Measurements from ENCODE around the gene ACAP2. TPM values are rescaled to one million over a fixed set of nuclear protein-coding genes. Genes with fewer than 3 reads are reported as not detected.

The ACAP2 gene
- 29.4 and 33.4 TPM in 2 replicates for total RNA-seq

GRCh38 chr3:195442573-195443390 is at the start of gene ACAP2:
ACAP2 (minus strand) TSS chr3:195443020; CDS start chr3:195442847, 173 bp downstream.

GRCh38 chr3:195270817-195271409 is 171.9 kb downstream of the ACAP2 start, which contains the start of gene XXYLT1:
XXYLT1 (minus strand) TSS chr3:195271159; CDS start chr3:195271058, 101 bp downstream.

Other genes starting within 250 kb of the ACAP2 start
- gene XXYLT1, start 171.9 kb downstream of the ACAP2 start, total RNA-seq, result 26.1 and 34.0 TPM in 2 replicates
- 18.6 and 49.7 TPM in 2 replicates for gene PPP1R2, start 100.3 kb upstream of the ACAP2 start, total RNA-seq
- gene APOD, start 140.9 kb upstream of the ACAP2 start, total RNA-seq, result 21.1 and 33.1 TPM in 2 replicates